ENCODE measurements around the gene CBX8. TPM values are rescaled to one million over a fixed set of nuclear protein-coding genes. Genes with fewer than 3 reads are reported as not detected.
A peak's percentile ranks its signal among the peaks of the same experiment; 100 is the strongest.

Gene CBX8
- total and polyA plus RNA-seq, 2 of the 13 experiments (the other 11 are each of a cell fraction or from before 2014, with no cell fraction given), result 0.34 to 12.6 TPM

DNA sequence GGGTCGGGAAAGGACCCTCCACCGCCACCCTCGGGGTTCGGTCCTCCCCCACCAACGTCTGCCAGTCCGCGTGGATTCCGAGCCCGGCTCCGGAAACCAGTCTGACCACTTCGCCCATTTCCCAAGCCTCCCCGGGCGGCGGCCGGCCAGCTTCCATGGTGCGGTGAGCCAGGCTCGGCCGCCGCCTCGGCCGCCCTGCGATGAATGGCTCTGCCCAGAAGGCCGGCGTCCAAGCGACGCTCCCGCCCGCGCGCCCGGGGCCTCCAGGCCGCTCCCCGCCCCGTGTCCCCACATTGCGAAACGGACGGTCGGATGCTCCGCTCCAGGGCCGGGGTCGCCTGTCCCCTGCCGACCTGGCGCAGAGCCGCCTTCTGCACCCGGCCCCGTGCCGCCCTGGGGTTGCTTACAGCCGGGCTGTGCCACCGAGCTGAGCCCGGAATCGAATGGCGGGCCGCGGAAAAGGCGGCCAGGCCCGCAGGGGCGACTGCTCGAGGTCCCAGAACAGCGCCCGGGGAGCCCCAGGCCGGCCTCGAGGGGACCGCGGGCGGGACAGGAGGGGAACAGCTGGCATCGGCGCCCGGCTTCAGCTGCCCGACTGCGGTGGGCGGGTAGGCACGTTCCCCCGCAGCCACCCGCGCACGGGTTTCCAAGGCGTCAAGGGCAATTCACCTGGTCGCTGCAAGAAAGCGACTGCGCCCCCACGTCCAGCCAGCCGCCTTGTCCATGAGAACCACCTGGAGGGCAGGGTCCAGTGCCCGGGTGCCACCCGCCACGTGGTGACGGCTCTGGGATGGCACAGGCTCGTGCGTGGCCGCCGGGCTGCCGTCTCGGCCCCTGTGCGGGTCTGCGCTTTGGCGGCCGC lies 18.3 kb upstream of the CBX8 start (continued):
- TF ChIP-seq CEBPB (IDR thresholded peaks at IDR 0.05; ENCODE audit: borderline replicate concordance, low read depth, low read length), result peak; percentile 45; the same call in 1 of the 2 replicates
- TF ChIP-seq ZBTB37 (CRISPR knock-in tag; IDR thresholded peaks at IDR 0.05), result no peak
- no peak for TF ChIP-seq FUBP1 (CRISPR knock-in tag; IDR thresholded peaks at IDR 0.05; ENCODE audit: borderline replicate concordance)
- TF ChIP-seq, protein P1, sequence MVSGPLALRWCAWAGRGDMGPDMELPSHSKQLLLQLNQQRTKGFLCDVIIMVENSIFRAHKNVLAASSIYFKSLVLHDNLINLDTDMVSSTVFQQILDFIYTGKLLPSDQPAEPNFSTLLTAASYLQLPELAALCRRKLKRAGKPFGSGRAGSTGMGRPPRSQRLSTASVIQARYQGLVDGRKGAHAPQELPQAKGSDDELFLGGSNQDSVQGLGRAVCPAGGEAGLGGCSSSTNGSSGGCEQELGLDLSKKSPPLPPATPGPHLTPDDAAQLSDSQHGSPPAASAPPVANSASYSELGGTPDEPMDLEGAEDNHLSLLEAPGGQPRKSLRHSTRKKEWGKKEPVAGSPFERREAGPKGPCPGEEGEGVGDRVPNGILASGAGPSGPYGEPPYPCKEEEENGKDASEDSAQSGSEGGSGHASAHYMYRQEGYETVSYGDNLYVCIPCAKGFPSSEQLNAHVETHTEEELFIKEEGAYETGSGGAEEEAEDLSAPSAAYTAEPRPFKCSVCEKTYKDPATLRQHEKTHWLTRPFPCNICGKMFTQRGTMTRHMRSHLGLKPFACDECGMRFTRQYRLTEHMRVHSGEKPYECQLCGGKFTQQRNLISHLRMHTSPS (CRISPR knock-in tag; IDR thresholded peaks at IDR 0.05; ENCODE audit: low read depth), result no peak
- no peak for TF ChIP-seq ZNF251 (CRISPR knock-in tag; IDR thresholded peaks at IDR 0.05)
- no peak for TF ChIP-seq NFE2L2 (IDR thresholded peaks at IDR 0.05; ENCODE audit: low read length)
- no peak for TF ChIP-seq KAT8 (CRISPR knock-in tag; IDR thresholded peaks at IDR 0.05)
- TF ChIP-seq NONO (IDR thresholded peaks at IDR 0.05), result no peak
- TF ChIP-seq NONO (CRISPR knock-in tag; conservative IDR thresholded peaks at IDR 0.05), result no peak
- no peak for TF ChIP-seq PTBP1 (IDR thresholded peaks at IDR 0.05; ENCODE audit: low read depth, low read length, poor library complexity, severe bottlenecking)
- TF ChIP-seq RARG (CRISPR knock-in tag; IDR thresholded peaks at IDR 0.05; ENCODE audit: low read depth), result no peak
- no peak for TF ChIP-seq MYNN (CRISPR knock-in tag; IDR thresholded peaks at IDR 0.05; ENCODE audit: low read depth)
- TF ChIP-seq ZSCAN29 (CRISPR knock-in tag; conservative IDR thresholded peaks at IDR 0.05), result no peak
- TF ChIP-seq, protein P2, sequence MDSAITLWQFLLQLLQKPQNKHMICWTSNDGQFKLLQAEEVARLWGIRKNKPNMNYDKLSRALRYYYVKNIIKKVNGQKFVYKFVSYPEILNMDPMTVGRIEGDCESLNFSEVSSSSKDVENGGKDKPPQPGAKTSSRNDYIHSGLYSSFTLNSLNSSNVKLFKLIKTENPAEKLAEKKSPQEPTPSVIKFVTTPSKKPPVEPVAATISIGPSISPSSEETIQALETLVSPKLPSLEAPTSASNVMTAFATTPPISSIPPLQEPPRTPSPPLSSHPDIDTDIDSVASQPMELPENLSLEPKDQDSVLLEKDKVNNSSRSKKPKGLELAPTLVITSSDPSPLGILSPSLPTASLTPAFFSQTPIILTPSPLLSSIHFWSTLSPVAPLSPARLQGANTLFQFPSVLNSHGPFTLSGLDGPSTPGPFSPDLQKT (CRISPR knock-in tag; IDR thresholded peaks at IDR 0.05; ENCODE audit: borderline replicate concordance), result no peak
- no peak for TF ChIP-seq ARID3A (IDR thresholded peaks at IDR 0.05; ENCODE audit: low read depth, low read length)
- no peak for TF ChIP-seq ZNF607 (CRISPR knock-in tag; IDR thresholded peaks at IDR 0.05; ENCODE audit: borderline replicate concordance)
- peak; percentile 85 for TF ChIP-seq HNRNPL (IDR thresholded peaks at IDR 0.05; ENCODE audit: low read depth, low read length)
- no peak for TF ChIP-seq ZNF296 (CRISPR knock-in tag; conservative IDR thresholded peaks at IDR 0.05)
- 0 out of 2 replicates have a peak, but pooled peaks have one; percentile 9 for TF ChIP-seq HOXA3 (CRISPR knock-in tag; IDR thresholded peaks at IDR 0.05)

Data from HepG2 (cell line).